Keratinocyte (primary cell): ENCODE data around the gene GRM7. TPM values are rescaled to one million over a fixed set of nuclear protein-coding genes. Genes with fewer than 3 reads are reported as not detected.

Experiments
- DNase-seq: peaks from one replicate; pipeline ENCODE4 v3.0.0-alpha.2; 2011; ENCODE audit warnings: low read depth, missing footprints, low spot score
- FAIRE-seq: peaks from 2 replicates; lab custom pipeline; 2011; peaks lifted over from hg19 to GRCh38; lab: Jason Lieb, UNC
- H2AFZ ChIP-seq: 2 replicates; pipeline ENCODE4 v1.6.0; 2012; ENCODE audit warnings: low read length, control low read depth, inconsistent platforms; ENCODE audit not compliant: control insufficient read depth
- H3K27ac ChIP-seq: 2 replicates; pipeline ENCODE4 v1.5.1; 2011; ENCODE audit warnings: low read length; ENCODE audit not compliant: control insufficient read depth, insufficient read depth
- H3K27me3 ChIP-seq: 3 replicates; pipeline ENCODE4 v1.6.0; 2011; ENCODE audit warnings: low read length; ENCODE audit not compliant: control insufficient read depth, insufficient read depth; ENCODE audit errors: extremely low read depth
- H3K36me3 ChIP-seq, 2 experiments: 2 replicates in 1 of 2; 3 replicates in 1 of 2; pipeline ENCODE4 v1.5.1; 2011; ENCODE audit warnings: low read length in 2 of 2, mild to moderate bottlenecking in 1 of 2; ENCODE audit not compliant: control insufficient read depth in 2 of 2, insufficient read depth in 2 of 2; ENCODE audit errors: extremely low read depth in 1 of 2
- H3K4me1 ChIP-seq: 3 replicates; pipeline ENCODE4 v1.5.1; 2011; ENCODE audit warnings: low read length; ENCODE audit not compliant: control insufficient read depth, insufficient read depth; ENCODE audit errors: extremely low read depth
- H3K4me2 ChIP-seq: 3 replicates; pipeline ENCODE4 v1.6.0; 2011; ENCODE audit warnings: low read depth, low read length; ENCODE audit not compliant: control insufficient read depth, insufficient read depth; ENCODE audit errors: extremely low read depth
- H3K4me3 ChIP-seq, 3 experiments: fragments of 200-600 bp in 1 of 3; sonication (generic) in 1 of 3; 2 replicates in 2 of 3; 3 replicates in 1 of 3; pipeline ENCODE4 v1.5.1; 2011 to 2016; ENCODE audit warnings: low read length in 3 of 3, mild to moderate bottlenecking in 3 of 3, control low read depth in 2 of 3, inconsistent platforms in 1 of 3, low read depth in 1 of 3, mixed read lengths in 1 of 3, mixed run types in 1 of 3, moderate library complexity in 1 of 3; ENCODE audit not compliant: control insufficient read depth in 2 of 3, insufficient read depth in 2 of 3; ENCODE audit errors: extremely low read depth in 1 of 3
- H3K79me2 ChIP-seq: 2 replicates; pipeline ENCODE4 v1.6.0; 2012; ENCODE audit warnings: low read length; ENCODE audit not compliant: control insufficient read depth, insufficient read depth
- H3K9ac ChIP-seq: 3 replicates; pipeline ENCODE4 v1.6.0; 2011; ENCODE audit warnings: low read length; ENCODE audit not compliant: control insufficient read depth, insufficient read depth; ENCODE audit errors: extremely low read depth
- H3K9me1 ChIP-seq: 3 replicates; pipeline ENCODE4 v1.6.0; 2011; ENCODE audit warnings: low read length; ENCODE audit not compliant: control insufficient read depth, insufficient read depth; ENCODE audit errors: extremely low read depth
- H3K9me3 ChIP-seq: 2 replicates; pipeline ENCODE4 v1.5.1; 2012; ENCODE audit warnings: low read depth, low read length; ENCODE audit not compliant: control insufficient read depth
- H4K20me1 ChIP-seq: 3 replicates; pipeline ENCODE4 v1.6.0; 2011; ENCODE audit warnings: low read length; ENCODE audit not compliant: control insufficient read depth, insufficient read depth; ENCODE audit errors: extremely low read depth
- CTCF ChIP-seq, 3 experiments: IDR thresholded peaks in 1 of 3; conservative IDR thresholded peaks in 1 of 3; optimal IDR thresholded peaks in 1 of 3; 2 replicates in 2 of 3; 3 replicates in 1 of 3; pipeline versions ENCODE3 to v1.5.1; 2011; ENCODE audit warnings: low read length in 3 of 3, mild to moderate bottlenecking in 3 of 3, moderate library complexity in 2 of 3, control low read depth in 1 of 3, inconsistent platforms in 1 of 3; ENCODE audit not compliant: insufficient read depth in 2 of 3; ENCODE audit errors: extremely low read depth in 1 of 3
- EZH2 ChIP-seq: IDR thresholded peaks from one replicate; pipeline ENCODE4 v1.6.1; 2012; ENCODE audit warnings: inconsistent platforms, mild to moderate bottlenecking, low read length, moderate library complexity
- dilution Hi-C: fragments of 300-500 bp; cut with MboI; formaldehyde crosslinking; loops from one replicate; pipeline ENCODE4 v1.7.0; 2020; ENCODE audit warnings: low sequenced_read_pairs; ENCODE audit not compliant: extremely low pct_ligation_motif_present
- polyA plus RNA-seq, 5 experiments: library from polyadenylated mRNA; depleted of rRNA in 3 of 5; stranded (reverse) in 3 of 5; stranded (forward) in 1 of 5; unstranded in 1 of 5; fragments of >200 nt; gene quantifications; 1 replicate in 1 of 5; 2 replicates in 3 of 5; 3 replicates in 1 of 5; pipeline versions ENCODE4 v1.2.1 to v1.2.3, GENCODE V29; 2011 to 2012; ENCODE audit warnings: missing spikeins in 2 of 5, low read depth in 1 of 5, low replicate concordance in 1 of 5

GRM7 gene
- polyA plus RNA-seq, 1 donor (not counting 4 experiments of a cell fraction or from before 2014, with no cell fraction given): not detected

- Histone ChIP-seq H3K4me2 (no peak overlapping the region), H2AFZ (no peak overlapping the region), H3K9me1 (no peaks in the 10 kb centered on the region), H3K27me3 (no peaks in the 10 kb centered on the region), H3K79me2 (no peaks in the 10 kb centered on the region), H3K9ac (no peak overlapping the region), H3K4me3 (no peak overlapping the region), H3K27ac (no peak overlapping the region), H3K4me1 (no peaks in the 10 kb centered on the region), H3K9me3 (no peaks in the 10 kb centered on the region), H3K36me3 (no peaks in the 10 kb centered on the region), H4K20me1 (no peaks in the 10 kb centered on the region)
- DNase-seq (no peak), FAIRE-seq (no peak)
- dilution Hi-C loops: no loop called here
- no peak for TF ChIP-seq CTCF (optimal IDR thresholded peaks at IDR 0.05 in 1 of 3, IDR thresholded peaks at IDR 0.05 in 1 of 3, conservative IDR thresholded peaks at IDR 0.05 in 1 of 3; ENCODE audit: extremely low read depth in 1 of 3, insufficient read depth in 2 of 3, low read length in 3 of 3)
- TF ChIP-seq EZH2: no peak
These were observed 899.8 kb downstream of the GRM7 start for GRCh38 chr3:7760718-7761117.

- no peaks in the 10 kb centered on the region for H3K4me1 ChIP-seq
- dilution Hi-C loops: no loop called here
These were observed 903.2 kb downstream of the GRM7 start for GRCh38 chr3:7764115-7764514.

More at GRCh38 chr3:7764115-7764514, 903.2 kb downstream of the GRM7 start:
- H3K4me3 ChIP-seq: no peak overlapping the region
- no peak overlapping the region for H2AFZ ChIP-seq
- H3K27me3 ChIP-seq: no peaks in the 10 kb centered on the region
- no peaks in the 10 kb centered on the region for H3K9me1 ChIP-seq
- DNase-seq: no peak
- no peak overlapping the region for H3K4me2 ChIP-seq
- no peaks in the 10 kb centered on the region for H4K20me1 ChIP-seq
- H3K27ac ChIP-seq: no peak overlapping the region
- no peaks in the 10 kb centered on the region for H3K79me2 ChIP-seq
- no peak for FAIRE-seq
- TF ChIP-seq EZH2 (no peak), CTCF (optimal IDR thresholded peaks at IDR 0.05 in 1 of 3, IDR thresholded peaks at IDR 0.05 in 1 of 3, conservative IDR thresholded peaks at IDR 0.05 in 1 of 3; ENCODE audit: extremely low read depth in 1 of 3, insufficient read depth in 2 of 3, low read length in 3 of 3) (no peak)
- H3K36me3 ChIP-seq: no peaks in the 10 kb centered on the region
- H3K9ac ChIP-seq: no peak overlapping the region
- H3K9me3 ChIP-seq: no peaks in the 10 kb centered on the region
